22Rv1 (cell line): Measurements from ENCODE around the gene SLC23A2.

Source experiments
- H3K27ac ChIP-seq: fragments of 450-650 bp; 2 replicates; pipeline ENCODE4 v1.5.1; 2017
- CTCF ChIP-seq: fragments of 450-650 bp; IDR thresholded peaks from 2 replicates; pipeline ENCODE4 v1.5.1; 2017; ENCODE audit warnings: mild to moderate bottlenecking
- ZFX ChIP-seq: fragments of 450-650 bp; IDR thresholded peaks from 2 replicates; pipeline ENCODE4 v1.6.1; 2017; ENCODE audit warnings: antibody characterized with exemption, borderline replicate concordance

SLC23A2 gene

DNA sequence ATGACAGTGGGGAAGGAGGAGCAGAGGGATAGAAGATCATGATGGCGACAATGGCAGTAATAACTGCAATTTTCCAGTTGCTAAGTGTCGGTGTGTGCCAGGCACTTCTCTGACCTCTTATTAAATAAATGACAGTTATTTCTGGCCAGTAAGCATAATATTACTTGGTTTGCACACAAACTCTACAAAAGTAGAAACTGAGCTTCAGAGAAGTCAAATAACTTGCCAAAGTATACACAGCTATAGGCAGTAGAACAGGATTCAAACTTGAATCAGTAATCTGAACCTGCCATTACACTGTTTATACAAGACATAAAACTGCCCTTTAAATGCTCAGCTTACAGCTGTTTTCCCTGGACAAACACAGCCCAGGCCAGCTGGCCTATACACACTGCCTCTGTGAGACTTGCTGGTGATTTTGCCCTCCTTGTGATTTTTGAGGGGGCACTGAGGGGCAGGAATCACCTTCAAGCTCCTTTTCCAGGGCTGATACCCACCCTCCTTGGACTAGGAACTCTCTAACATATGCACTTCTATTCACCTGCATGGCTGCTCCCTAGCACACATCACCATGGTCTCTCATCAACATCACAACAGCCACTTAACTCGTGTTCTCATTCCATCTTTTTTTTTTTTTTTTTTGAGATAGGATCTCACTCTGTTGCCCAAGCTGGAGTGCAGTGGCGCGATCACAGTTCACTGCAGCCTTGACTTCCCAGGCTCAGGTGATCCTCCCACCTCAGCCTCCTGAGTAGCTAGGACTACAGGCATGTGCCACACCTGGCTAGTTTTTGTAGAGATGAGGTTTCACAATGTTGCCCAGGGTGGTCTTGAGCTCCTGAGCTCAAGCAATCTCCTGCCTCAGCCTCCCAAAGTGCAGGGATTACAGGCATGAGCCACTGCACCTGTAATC lies 63.6 kb downstream of the SLC23A2 start:
- TF ChIP-seq ZFX (no peak), CTCF (no peak)
- peak overlapping the region; percentile 47 for H3K27ac ChIP-seq

GRCh38 chr20:4936851-4937406 lies 64.4 kb downstream of the SLC23A2 start:
- H3K27ac ChIP-seq = peak overlapping the region; percentile 47
- no peak for TF ChIP-seq CTCF
- no peak for TF ChIP-seq ZFX

GRCh38 chr20:4936392-4936850 lies 64.9 kb downstream of the SLC23A2 start:
- TF ChIP-seq CTCF (no peak), ZFX (no peak)
- H3K27ac ChIP-seq = no peak overlapping the region

- H3K27ac ChIP-seq = no peak overlapping the region
- TF ChIP-seq ZFX (no peak), CTCF (no peak)
Measured at GRCh38 chr20:4932061-4932460, 69.2 kb downstream of the SLC23A2 start.

DNA sequence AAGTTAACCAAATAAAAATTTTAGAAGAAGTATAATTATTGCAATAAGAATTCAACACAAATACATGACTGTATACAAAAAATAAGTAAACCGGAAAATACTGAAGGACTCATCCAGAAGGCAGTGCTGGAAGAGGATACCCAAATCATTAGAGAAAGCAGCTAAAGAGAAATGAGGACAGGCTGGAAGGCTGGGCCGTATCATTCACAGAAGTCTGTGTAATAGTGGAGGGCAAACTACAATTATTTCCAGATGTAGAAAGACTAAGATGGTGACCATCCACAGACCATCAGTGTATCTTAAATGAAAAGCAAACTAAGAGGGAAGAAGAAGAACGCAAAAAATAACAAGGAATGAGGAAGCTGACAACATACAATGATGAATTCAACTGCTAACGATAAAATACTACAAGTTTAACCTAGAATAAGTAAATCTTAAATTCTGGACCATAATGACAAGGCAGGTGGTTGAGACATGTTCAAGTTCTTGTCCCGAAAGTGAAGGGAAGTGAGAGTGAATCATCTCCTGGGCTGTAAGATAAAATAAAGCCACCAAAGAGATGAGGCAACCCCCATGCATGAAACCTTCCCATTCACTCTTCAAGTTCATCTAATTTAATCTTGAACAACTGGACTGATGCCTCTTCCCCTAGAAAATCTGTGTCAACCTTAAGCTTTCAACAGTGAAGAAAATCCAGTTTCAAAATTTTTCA lies 71.5 kb downstream of the SLC23A2 start:
- no peak overlapping the region for H3K27ac ChIP-seq
- no peak for TF ChIP-seq ZFX
- no peak for TF ChIP-seq CTCF

GRCh38 chr20:4926531-4927156 lies 74.7 kb downstream of the SLC23A2 start:
- H3K27ac ChIP-seq = no peak overlapping the region
- TF ChIP-seq CTCF = no peak
- no peak for TF ChIP-seq ZFX
